ENCODE results near the gene ARHGAP12. TPM values are rescaled to one million over a fixed set of nuclear protein-coding genes. Genes with fewer than 3 reads are reported as not detected.

The ARHGAP12 gene
- total and polyA plus RNA-seq, 8 donors, result 25.5 to 40.4 (median 37.3) TPM

DNA sequence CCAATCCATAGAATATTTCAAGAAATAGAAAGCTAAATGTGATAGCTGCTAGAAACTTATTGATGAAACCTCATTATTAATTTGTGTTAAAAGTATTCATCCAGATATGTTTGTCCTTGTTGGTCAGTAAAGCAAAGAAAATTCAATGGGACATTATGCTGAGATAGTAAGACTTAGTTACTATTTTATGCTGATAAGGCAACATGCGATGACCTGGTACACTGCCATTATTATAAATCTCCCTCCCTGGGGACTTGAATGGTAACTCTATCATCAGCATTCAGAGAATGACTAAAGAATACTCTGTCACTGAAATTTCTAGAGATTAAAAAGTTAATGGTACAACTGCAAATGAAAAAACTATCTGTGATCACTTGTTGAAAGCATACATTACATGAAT lies 54.9 kb downstream of the ARHGAP12 start:
- H3K9me3 ChIP-seq, result no peaks in the 10 kb centered on the region
- TF ChIP-seq, protein P1, sequence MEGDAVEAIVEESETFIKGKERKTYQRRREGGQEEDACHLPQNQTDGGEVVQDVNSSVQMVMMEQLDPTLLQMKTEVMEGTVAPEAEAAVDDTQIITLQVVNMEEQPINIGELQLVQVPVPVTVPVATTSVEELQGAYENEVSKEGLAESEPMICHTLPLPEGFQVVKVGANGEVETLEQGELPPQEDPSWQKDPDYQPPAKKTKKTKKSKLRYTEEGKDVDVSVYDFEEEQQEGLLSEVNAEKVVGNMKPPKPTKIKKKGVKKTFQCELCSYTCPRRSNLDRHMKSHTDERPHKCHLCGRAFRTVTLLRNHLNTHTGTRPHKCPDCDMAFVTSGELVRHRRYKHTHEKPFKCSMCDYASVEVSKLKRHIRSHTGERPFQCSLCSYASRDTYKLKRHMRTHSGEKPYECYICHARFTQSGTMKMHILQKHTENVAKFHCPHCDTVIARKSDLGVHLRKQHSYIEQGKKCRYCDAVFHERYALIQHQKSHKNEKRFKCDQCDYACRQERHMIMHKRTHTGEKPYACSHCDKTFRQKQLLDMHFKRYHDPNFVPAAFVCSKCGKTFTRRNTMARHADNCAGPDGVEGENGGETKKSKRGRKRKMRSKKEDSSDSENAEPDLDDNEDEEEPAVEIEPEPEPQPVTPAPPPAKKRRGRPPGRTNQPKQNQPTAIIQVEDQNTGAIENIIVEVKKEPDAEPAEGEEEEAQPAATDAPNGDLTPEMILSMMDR (IDR thresholded peaks at IDR 0.05), result no peak
- no peak for ATAC-seq
- H3K27me3 ChIP-seq, result no peaks in the 10 kb centered on the region
- intact Hi-C loops (cut with DNase I), result no loop called here
- no peak overlapping the region for H3K4me3 ChIP-seq
- H3K36me3 ChIP-seq, result no peaks in the 10 kb centered on the region
- no peak for DNase-seq
- peaks cover 0 to 23% of the 10 kb centered on the region in 2 donors for H3K4me1 ChIP-seq
- no peak overlapping the region for H3K27ac ChIP-seq

DNA sequence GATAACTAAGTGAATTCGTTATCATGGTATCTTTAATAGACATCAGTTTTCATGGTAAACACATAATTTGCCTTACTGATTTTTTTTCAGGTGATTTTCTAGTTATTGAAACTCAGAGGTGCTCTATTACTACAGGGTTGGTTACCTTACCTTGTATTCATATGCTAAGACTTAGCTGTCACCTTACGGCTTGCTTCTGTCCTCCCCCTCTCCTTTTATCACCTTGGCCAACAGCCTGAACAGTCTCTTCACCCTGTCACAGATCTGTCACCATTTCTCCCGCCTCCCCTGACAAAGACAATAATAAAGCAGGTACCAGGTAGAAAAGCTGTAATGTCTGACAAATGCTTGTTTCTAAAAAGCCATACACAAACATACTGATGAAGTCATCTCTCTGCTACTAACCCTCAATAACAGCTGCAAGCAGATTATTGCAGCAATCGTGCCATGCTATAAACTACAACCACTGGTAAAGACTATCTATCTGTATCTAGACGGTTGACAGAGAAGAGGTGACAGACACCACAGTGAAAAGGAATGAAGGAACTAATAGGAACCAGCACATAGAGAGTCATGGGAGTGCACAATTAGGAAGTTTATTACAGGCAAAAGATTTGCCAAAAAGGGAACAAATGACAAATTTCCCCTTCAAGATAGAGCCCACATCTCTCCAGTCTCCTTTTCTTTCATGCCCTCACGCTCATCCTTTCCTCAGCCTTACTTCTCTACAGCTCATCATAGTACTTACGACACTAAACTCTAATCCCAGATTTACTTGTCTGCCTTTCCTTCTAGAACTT lies 57.2 kb downstream of the ARHGAP12 start:
- H3K9me3 ChIP-seq, result no peaks in the 10 kb centered on the region
- no peak overlapping the region for H3K4me3 ChIP-seq
- no peaks in the 10 kb centered on the region for H3K36me3 ChIP-seq
- intact Hi-C loops (cut with DNase I), result no loop called here
- DNase-seq (no peak), ATAC-seq (no peak)
- no peak overlapping the region for H3K27ac ChIP-seq
- TF ChIP-seq, protein P1 (IDR thresholded peaks at IDR 0.05), result no peak
- no peaks in the 10 kb centered on the region for H3K27me3 ChIP-seq
- peaks cover 0 to 23% of the 10 kb centered on the region in 2 donors for H3K4me1 ChIP-seq

DNA sequence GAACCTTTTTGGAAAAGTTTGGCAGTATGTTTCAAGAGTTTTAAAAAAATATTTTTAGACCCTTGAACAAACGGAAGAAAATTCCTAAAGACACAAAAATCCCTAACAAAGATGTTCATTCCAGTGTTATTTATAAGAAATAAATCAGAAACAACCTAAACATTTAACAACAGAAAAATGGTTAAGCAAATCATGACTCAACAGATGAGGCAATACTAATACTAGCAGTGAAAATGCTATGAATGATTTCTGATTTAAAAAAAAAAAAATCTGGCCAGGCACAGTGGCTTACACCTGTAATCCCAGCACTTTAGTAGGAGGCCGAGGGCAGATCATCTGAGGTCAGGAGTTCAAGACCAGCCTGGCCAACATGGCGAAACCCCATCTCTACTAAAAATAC lies 61.0 kb downstream of the ARHGAP12 start:
- H3K27me3 ChIP-seq, result no peaks in the 10 kb centered on the region
- TF ChIP-seq, protein P1 (IDR thresholded peaks at IDR 0.05), result no peak
- DNase-seq, result no peak
- intact Hi-C loops (cut with DNase I), result loop anchor here in 1 of 2 donors (10.0 kb wide), 1 partner anchor 137 kb away; no protein-coding TSS in a partner anchor
- no peaks in the 10 kb centered on the region for H3K9me3 ChIP-seq
- H3K4me3 ChIP-seq, result no peak overlapping the region
- H3K27ac ChIP-seq, result no peak overlapping the region
- no peak for ATAC-seq
- H3K36me3 ChIP-seq, result no peaks in the 10 kb centered on the region
- peaks cover 0 to 41% of the 10 kb centered on the region in 2 donors for H3K4me1 ChIP-seq

DNA sequence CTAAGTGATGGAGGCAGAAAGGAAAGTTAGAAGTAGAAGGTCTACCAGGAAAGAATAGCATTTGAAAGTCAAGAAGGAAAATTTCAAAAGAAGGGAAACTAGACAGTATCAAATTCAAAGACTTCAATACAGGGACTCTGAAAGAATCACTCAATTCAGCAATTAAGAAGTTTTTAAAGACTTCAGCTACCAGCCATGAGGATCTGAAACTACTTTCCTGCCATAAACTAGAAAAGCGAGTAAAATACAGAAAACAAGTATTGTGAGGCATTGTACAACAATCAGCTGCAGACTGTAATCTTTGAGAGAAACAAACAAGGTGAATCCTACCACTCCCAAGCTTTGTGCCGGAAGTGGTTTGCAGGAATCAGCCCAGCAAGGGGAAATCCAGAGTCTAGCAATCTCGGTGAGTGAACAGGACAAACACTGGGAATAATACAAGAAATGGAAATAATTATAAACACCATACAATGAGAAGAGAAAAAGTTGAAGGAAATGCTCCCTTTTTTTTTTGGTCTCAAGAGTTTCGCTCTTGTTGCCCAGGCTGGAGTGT lies 62.4 kb downstream of the ARHGAP12 start:
- Histone ChIP-seq H3K36me3 (no peaks in the 10 kb centered on the region), H3K27me3 (no peaks in the 10 kb centered on the region), H3K9me3 (no peaks in the 10 kb centered on the region), H3K4me1 (peaks cover 0 to 41% of the 10 kb centered on the region in 2 donors), H3K27ac (peak overlapping the region; percentile 2 to 34), H3K4me3 (no peak overlapping the region)
- ATAC-seq, result no peak
- DNase-seq, result no peak
- intact Hi-C loops (cut with DNase I), result loop anchor here in 1 of 2 donors (10.0 kb wide), 1 partner anchor 139 kb away; no protein-coding TSS in a partner anchor
- TF ChIP-seq, protein P1 (IDR thresholded peaks at IDR 0.05), result no peak

DNA sequence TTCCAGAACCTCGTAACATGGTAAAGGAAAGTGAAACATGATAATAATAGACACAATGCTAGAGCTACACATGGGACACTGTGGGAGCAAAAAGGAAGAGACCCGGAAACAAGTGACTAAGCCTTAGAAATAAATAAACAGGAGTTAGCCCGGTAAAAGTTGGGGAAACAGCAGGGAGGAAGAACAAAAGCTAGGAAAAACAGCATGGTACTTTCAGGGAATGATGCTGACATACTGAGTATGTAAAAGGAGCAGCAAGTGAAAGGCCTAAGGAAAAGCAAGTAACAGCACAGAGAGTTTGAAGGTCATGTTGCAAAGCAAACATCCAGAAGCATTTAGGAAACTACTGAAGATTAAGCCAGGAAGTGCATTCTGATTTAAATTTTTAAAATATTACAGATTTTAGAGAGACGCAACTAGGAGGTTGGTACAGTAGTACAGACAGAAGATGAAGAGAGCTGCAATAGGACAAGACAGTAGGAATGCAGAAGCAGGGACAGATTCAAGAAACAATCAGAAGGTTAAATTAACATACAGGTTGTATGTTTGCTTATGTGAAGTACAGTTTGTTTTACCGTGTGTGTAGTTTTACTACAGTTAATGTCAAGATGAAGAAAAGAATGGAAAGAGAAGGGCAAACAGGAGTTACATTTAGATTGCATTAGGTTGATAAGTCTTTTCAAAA lies 63.7 kb downstream of the ARHGAP12 start:
- peak overlapping the region in 1 of 2 donors; percentile 11 for H3K27ac ChIP-seq
- DNase-seq (no peak), ATAC-seq (peak; percentile 34)
- peaks cover 0 to 35% of the 10 kb centered on the region in 2 donors for H3K4me1 ChIP-seq
- intact Hi-C loops (cut with DNase I), result loop anchor here in 1 of 2 donors (5.0 to 10.0 kb wide), 2 partner anchors 82 to 140 kb away; no protein-coding TSS in a partner anchor
- TF ChIP-seq, protein P1 (IDR thresholded peaks at IDR 0.05), result no peak
- no peaks in the 10 kb centered on the region for H3K9me3 ChIP-seq
- no peaks in the 10 kb centered on the region for H3K27me3 ChIP-seq
- no peak overlapping the region for H3K4me3 ChIP-seq
- no peaks in the 10 kb centered on the region for H3K36me3 ChIP-seq

Measured in left lung (tissue), 10 donors.